Activated CD8-positive, alpha-beta T cell treated with anti-CD3 and anti-CD28 coated beads for 36 hours (primary cell): ENCODE measurements around the gene OR10D3. TPM values are rescaled to one million over a fixed set of nuclear protein-coding genes. Genes with fewer than 3 reads are reported as not detected.

Experiments
- ATAC-seq: fragments of 200-7000 bp; cut with Tn5 transposase; one replicate; pipeline ENCODE4 v1.10.0; 2021; ENCODE audit warnings: mild to moderate bottlenecking, moderate library complexity
- CTCF ChIA-PET: fragments of 350-600 bp; sonication (Branson Sonifier 250); formaldehyde crosslinking; loops from one replicate; lab custom pipeline; 2021; ENCODE audit warnings: antibody characterized with exemption; lab: Charles Lee
- POLR2A ChIA-PET: fragments of 350-600 bp; sonication (Branson Sonifier 250); formaldehyde crosslinking; loops from one replicate; lab custom pipeline; 2021; ENCODE audit warnings: antibody characterized with exemption; lab: Charles Lee
- DNase-seq: peaks from one replicate; pipeline ENCODE4 v3.0.0-alpha.2; 2020
- H3K27ac Mint-ChIP-seq: one replicate; pipeline ENCODE4 v1.8.0; 2021; ENCODE audit warnings: mild to moderate bottlenecking, mixed read lengths
- H3K27me3 Mint-ChIP-seq: one replicate; pipeline ENCODE4 v1.8.0; 2021; ENCODE audit warnings: mixed read lengths
- H3K36me3 Mint-ChIP-seq: one replicate; pipeline ENCODE4 v1.8.0; 2021; ENCODE audit warnings: low read depth, mixed read lengths
- H3K4me1 Mint-ChIP-seq: one replicate; pipeline ENCODE4 v1.8.0; 2021; ENCODE audit warnings: low read depth, mixed read lengths
- H3K4me3 Mint-ChIP-seq: one replicate; pipeline ENCODE4 v1.8.0; 2021; ENCODE audit warnings: mild to moderate bottlenecking, moderate library complexity, mixed read lengths
- H3K9me3 Mint-ChIP-seq: one replicate; pipeline ENCODE4 v1.8.0; 2021; ENCODE audit warnings: mixed read lengths
- CTCF ChIP-seq: fragments of 200-600 bp; IDR thresholded peaks from one replicate; pipeline ENCODE4 v1.8.0; 2022; ENCODE audit warnings: antibody characterized with exemption, mild to moderate bottlenecking
- intact Hi-C: fragments of 100-400 bp; cut with micrococcal nuclease; formaldehyde crosslinking; loops from one replicate; pipeline ENCODE4 v1.10.0; 2022
- total RNA-seq, 2 experiments: library from RNA; stranded (reverse); gene quantifications; one replicate each; pipeline ENCODE4 v1.2.3, GENCODE V29; 2021

Gene OR10D3
- total RNA-seq, 2 experiments from 2014 or later = not detected

GRCh38 chr11:124209824-124210357, 26.7 kb downstream of the OR10D3 start:
- no peak for TF ChIP-seq CTCF
- CTCF ChIA-PET = interaction anchor here (1.8 kb wide), 1 partner anchor 138 kb away, joined by 4 read pairs; no protein-coding TSS in a partner anchor
- H3K4me3 Mint-ChIP-seq = no peak overlapping the region
- no peaks in the 10 kb centered on the region for H3K36me3 Mint-ChIP-seq
- peaks cover 1% of the 10 kb centered on the region for H3K27me3 Mint-ChIP-seq
- DNase-seq (no peak), ATAC-seq (no peak)
- H3K9me3 Mint-ChIP-seq = no peaks in the 10 kb centered on the region
- H3K4me1 Mint-ChIP-seq = no peaks in the 10 kb centered on the region
- intact Hi-C loops = no loop called here
- H3K27ac Mint-ChIP-seq = no peak overlapping the region
- POLR2A ChIA-PET = no interaction called here

GRCh38 chr11:124210421-124210820, 27.3 kb downstream of the OR10D3 start:
- ATAC-seq (no peak), DNase-seq (no peak)
- TF ChIP-seq CTCF = no peak
- ChIA-PET POLR2A (no interaction called here), CTCF (interaction anchor here (1.8 kb wide), 1 partner anchor 139 kb away, joined by 4 read pairs; no protein-coding TSS in a partner anchor)
- intact Hi-C loops = no loop called here
- Mint-ChIP-seq H3K9me3 (no peaks in the 10 kb centered on the region), H3K36me3 (no peaks in the 10 kb centered on the region), H3K27ac (no peak overlapping the region), H3K4me3 (no peak overlapping the region), H3K4me1 (no peaks in the 10 kb centered on the region), H3K27me3 (peaks cover 1% of the 10 kb centered on the region)

GRCh38 chr11:124211321-124211720, 28.2 kb downstream of the OR10D3 start:
- no peak for TF ChIP-seq CTCF
- Mint-ChIP-seq H3K27ac (no peak overlapping the region), H3K9me3 (no peaks in the 10 kb centered on the region), H3K36me3 (no peaks in the 10 kb centered on the region), H3K27me3 (peaks cover 1% of the 10 kb centered on the region), H3K4me1 (no peaks in the 10 kb centered on the region), H3K4me3 (no peak overlapping the region)
- ChIA-PET CTCF (no interaction called here), POLR2A (no interaction called here)
- DNase-seq (no peak), ATAC-seq (no peak)
- intact Hi-C loops = no loop called here

- POLR2A ChIA-PET = no interaction called here
- intact Hi-C loops = no loop called here
- Mint-ChIP-seq H3K27ac (no peak overlapping the region), H3K4me3 (no peak overlapping the region), H3K4me1 (no peaks in the 10 kb centered on the region), H3K9me3 (no peaks in the 10 kb centered on the region), H3K27me3 (peaks cover 1% of the 10 kb centered on the region), H3K36me3 (no peaks in the 10 kb centered on the region)
- ATAC-seq (no peak), DNase-seq (no peak)
- CTCF ChIA-PET = no interaction called here
- TF ChIP-seq CTCF = no peak
Measured at GRCh38 chr11:124214027-124214426, 30.9 kb downstream of the OR10D3 start.

- no peaks in the 10 kb centered on the region for H3K36me3 Mint-ChIP-seq
- no peak overlapping the region for H3K27ac Mint-ChIP-seq
- CTCF ChIA-PET = no interaction called here
- no peaks in the 10 kb centered on the region for H3K9me3 Mint-ChIP-seq
- no peak overlapping the region for H3K4me3 Mint-ChIP-seq
- H3K4me1 Mint-ChIP-seq = no peaks in the 10 kb centered on the region
- TF ChIP-seq CTCF = no peak
- intact Hi-C loops = no loop called here
- H3K27me3 Mint-ChIP-seq = no peaks in the 10 kb centered on the region
- ATAC-seq (no peak), DNase-seq (no peak)
- POLR2A ChIA-PET = no interaction called here
Measured at GRCh38 chr11:124219126-124219525, 36.0 kb downstream of the OR10D3 start.
